Stimulated activated CD4-positive, alpha-beta T cell treated with anti-CD3 and anti-CD28 coated beads, Interleukin-15, amount 100 ng/mL, for 1 hour (primary cell): ENCODE data around the gene F7.

Experiments
- DNase-seq, 2 donors: peaks; one replicate each; pipeline ENCODE4 v3.0.0-alpha.2; 2020; ENCODE audit warnings: low read depth in 1 of 2, low spot score in 1 of 2

F7 gene

DNA sequence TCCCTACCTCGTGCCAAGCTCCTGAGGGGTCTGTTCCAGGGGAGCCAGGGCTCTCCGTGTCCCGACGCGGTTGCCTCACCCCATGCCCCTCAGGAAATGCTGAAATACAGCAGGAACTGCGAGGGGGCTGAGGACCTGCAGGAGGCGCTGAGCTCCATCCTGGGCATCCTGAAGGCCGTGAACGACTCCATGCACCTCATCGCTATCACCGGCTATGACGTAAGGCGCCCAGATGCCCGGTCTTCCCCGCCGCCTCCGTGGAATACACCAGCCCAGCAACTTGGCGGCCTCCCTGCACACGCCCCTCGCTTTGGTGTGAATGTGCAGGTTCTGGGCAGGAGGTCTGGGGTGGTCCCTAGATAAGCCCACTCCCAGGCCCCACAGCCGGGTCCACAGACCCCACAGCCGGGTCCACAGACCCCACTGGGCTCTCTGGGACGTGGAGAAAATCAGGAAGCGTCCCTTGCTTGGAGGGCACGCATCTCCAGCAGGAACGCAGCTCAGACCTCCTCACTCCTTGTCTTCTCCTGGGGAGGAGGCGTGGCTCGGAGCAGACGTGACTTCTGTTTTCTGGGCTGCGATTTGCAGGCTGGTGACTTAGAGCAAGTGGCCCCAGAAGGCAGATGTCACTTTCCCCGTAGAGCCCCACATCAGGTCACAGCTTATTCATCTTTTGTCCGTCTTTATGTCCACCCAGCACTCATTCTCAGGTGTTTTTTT lies 19.4 kb upstream of the F7 start:
- DNase-seq, result no peak

DNA sequence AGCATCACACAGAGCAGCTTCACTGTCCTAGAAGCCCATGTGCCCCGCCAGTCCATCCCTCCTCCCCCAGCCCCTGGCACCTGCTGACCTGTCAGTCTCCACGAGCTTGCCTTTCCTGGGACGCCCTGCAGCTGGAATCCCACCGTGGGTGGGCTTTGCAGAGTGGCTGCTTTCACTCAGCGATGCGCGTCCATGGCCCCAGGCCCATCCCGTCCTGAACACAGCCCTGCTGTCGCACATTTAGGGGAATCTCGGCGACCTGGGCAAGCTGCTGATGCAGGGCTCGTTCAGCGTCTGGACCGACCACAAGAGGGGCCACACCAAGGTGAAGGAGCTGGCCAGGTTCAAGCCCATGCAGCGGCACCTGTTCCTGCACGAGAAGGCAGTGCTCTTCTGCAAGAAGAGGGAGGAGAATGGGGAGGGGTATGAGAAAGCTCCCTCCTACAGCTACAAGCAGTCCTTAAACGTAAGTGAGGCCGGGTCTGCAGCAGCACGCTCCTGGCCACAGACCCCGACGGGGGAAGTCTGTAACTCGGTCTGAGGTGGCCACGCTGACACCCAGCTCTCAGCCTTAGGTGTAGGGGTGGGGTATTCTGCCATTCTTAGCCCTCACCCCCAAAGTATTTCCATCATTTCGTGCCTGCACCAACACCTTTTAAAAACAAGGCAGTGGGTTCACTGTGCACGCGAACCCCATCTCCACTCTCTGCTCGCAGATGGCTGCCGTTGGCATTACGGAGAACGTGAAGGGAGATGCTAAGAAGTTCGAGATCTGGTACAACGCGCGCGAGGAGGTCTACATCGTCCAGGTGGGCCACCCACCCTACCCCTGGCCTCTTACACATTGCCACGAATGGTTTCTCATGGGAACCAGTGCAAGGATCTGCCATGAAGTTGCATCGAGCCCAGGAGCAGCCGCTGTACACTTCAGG lies 18.3 kb upstream of the F7 start:
- no peak for DNase-seq

DNA sequence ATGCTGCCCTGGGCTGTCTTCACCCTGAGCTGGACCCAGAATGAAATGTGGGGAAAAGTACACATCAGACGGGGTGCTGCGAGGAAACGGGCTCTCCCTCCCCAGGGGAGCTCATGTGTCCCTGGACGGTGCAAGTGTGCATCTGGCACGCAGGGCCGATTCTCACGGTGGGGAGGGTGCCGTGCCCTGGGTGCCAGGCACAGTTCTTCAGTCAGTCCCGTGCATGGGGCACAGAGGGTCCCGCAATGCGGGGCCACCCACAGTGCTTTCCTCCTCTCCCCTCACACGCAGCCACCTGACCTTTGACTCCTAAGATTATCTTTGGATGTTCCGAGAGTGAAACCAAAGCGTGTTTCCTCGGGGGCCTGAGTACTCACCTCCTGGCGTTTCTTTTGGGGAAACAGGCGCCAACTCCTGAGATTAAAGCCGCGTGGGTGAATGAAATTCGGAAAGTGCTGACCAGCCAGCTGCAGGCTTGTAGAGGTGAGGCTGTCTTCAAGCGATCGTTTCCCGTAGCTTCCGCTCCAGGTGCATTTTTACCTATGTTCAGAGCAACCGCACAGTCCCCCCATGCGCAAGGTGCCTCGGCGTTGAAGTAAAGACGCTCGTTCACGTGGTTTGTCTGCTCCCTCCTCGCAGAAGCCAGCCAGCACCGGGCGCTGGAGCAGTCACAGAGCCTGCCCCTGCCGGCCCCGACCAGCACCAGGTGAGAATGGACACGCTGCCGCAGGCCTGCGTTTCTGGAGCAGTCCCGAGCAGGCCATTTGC lies 17.5 kb upstream of the F7 start:
- DNase-seq, result no peak

DNA sequence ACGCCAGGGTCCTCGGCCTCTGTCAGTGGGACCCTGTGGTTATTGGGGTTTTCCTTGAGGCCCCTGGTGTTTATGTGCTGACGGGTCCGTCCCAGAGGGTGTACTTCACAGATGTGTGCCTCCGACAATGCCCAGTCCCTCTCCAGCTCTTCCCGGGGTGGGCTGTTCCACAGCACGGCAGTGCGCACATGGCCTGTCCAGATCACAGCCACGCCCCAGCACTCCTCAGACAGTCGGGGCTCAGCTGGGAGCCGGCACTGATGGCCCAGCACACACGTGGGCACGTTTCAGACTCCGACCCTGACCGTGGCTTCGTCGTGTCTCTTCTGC lies 16.9 kb upstream of the F7 start:
- no peak for DNase-seq

DNA sequence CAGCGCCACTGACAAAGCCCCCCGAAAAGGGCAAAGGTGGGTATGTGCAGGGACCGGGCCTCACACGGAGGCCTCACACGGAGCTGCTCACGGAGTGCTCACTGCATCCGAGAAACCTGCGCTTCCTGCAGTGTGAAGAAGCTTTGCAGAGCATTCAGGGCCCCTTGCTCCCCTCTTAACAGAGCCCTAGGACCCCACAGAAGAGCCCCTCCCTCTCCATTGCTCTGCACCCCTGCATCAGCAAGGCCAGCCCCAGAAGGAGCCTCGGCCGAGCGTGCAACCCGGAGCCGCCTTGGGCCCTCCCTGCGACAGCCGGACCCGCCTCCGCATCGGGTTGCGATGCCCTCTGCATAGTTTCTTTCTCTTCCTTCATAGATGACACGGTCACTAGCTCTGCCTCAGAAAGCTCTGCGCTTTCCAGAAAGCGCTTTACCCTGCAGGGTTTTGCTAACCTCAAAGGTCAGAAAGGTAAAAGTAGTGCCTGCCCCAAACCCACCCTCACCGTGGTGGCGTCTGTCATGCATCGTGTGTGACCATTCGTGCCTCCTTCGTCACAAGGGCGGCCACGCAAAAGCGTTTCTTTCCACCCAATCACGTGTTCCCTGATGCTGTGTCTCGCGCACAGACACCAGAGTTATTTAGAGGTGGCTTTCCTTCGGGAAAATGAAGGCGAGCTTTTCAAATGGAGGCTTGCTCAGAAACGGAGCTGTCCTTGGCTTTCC lies 15.7 kb upstream of the F7 start:
- DNase-seq, result no peak

DNA sequence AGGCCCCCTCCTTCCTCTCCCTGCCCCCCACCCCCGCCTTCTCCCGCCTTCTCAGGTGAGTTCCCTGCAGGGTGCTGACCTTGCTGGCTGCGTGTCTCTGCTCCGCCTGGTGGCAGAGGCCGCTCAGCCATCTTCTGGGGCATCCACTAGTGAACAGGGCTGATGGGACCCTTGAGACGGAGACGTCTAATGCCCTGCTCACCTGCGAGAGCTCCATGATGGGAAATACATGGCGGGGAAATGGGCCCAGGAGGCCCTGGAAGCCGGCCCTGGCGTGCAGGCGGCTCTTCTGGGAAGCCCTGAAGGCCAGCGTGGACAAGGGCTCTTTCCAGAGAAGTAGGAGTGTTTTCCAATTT lies 15.2 kb upstream of the F7 start:
- DNase-seq, result no peak

DNA sequence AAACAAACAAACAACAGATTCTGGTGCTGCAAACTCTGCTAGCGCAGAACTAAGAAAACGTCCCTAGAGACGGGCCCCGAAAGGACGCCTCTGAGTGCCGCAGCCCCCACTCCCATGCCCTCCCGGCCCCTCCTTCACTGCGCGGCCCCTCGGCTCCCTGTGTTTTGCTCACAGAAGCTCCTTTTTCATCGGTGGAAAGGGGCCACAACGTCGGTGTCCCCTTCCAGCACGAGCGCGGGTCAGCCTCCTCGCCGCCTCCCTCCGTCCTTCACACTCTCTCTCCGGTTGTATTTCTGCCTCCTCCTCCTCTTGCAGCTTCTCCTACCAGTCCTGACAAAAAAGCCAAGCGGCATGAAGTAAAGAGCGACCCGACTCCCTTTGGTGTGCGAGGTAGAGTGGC lies 14.8 kb upstream of the F7 start:
- no peak for DNase-seq

DNA sequence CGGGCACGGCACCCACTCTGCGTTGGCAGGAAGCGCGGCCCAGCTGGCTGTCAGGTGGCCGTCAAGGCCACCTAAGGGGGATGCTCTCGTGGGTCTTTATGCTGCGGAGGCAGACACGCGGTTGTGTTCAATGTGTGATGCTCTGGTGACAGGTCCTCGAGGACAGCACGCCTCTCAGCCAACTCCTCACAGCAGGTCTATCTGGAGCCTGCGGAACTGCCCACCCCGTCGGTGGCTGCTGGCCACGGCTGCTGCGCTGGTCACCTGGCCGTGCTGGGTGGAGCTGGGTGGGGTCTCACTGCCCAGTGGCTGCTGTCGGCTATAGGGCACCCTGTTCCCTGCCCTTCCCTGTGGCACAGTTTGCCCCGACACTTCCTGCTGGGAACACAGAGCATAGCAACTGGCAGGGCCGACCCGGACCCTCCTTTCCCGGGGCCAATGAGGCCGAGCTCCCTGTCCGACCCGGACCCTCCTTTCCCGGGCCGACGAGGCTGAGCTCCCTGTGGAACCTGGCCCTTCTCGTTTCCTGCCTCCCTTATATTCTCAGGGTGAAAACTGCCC lies 14.3 kb upstream of the F7 start:
- no peak for DNase-seq

DNA sequence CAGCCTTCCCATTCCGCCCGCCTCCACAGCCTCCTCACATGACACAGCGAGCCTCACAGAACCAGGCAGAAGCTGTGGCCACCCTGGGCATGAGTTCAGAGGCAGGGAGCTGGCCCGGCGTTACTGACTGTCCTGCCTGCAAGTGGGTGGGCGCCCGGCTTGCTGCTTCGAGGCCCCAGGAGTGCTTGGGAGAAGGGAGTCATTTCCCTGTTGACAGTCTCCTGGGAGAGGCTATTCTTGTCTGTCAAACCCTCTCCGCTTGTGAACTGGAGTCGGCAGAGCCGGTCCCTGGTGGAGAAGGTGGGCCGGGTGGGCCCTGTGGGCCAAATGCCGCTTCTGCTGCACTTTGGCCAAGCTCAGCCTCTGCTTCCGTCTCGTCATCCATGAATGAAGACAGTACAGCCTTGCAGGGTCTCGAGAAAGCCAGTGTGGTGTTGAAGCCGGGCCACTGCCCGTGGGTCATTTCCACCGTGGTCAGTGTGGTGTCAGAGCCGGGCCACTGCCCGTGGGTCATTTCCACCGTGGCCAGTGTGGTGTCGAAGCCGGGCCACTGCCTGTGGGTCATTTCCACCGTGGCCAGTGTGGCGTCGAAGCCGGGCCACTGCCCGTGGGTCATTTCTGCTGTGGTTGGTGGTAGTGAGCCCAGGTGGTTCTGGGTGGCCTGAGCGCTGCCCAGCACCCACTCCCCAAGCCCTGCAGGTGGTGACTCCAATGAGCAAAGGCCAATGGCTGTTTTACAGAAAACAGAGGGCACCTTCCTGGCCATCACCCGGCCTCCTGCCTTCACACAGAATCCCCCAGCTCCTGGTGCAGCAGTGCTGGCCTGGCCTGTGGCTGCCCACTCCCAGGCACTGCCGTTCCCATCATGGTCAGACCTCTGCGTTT lies 13.5 kb upstream of the F7 start:
- DNase-seq, result no peak

DNA sequence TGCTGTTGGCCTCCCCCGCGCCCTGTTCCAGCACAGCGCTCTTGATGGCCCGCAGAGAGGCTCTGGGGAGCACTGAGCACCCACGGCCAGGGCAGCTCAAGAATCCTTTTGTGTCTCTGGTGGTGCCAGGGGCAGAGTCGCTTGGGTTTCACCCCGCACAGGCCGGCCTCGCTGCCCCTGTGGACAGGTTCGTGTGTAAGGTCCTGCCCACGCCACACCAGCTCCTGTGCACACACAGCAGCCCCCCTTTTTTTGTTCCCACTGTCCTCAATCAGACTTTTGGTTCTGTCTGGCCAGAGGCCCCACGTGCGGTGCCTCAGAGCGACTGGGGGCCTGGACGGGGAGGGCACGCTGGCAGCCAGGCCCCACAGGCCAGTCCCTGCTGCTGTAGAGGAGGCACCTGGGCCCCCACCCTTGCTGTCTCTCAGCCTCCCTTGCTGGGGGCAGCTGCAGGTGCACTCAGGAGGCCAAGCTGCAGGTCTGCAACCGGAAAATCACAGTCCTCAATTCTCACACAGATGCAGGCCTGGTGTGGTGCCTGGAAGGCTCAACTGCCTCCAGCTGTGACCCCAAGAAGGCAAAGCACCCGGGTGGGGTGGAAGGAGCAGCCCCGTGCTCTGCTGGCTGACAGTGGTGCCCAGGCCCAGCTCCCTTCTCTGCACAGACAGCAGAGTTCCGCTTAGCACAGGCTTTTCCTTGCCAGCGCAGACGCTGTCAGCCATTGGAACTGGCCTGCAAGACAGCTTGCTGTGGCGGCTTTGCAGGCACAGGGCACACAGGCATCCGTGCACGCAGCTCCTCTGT lies 12.6 kb upstream of the F7 start:
- no peak for DNase-seq

DNA sequence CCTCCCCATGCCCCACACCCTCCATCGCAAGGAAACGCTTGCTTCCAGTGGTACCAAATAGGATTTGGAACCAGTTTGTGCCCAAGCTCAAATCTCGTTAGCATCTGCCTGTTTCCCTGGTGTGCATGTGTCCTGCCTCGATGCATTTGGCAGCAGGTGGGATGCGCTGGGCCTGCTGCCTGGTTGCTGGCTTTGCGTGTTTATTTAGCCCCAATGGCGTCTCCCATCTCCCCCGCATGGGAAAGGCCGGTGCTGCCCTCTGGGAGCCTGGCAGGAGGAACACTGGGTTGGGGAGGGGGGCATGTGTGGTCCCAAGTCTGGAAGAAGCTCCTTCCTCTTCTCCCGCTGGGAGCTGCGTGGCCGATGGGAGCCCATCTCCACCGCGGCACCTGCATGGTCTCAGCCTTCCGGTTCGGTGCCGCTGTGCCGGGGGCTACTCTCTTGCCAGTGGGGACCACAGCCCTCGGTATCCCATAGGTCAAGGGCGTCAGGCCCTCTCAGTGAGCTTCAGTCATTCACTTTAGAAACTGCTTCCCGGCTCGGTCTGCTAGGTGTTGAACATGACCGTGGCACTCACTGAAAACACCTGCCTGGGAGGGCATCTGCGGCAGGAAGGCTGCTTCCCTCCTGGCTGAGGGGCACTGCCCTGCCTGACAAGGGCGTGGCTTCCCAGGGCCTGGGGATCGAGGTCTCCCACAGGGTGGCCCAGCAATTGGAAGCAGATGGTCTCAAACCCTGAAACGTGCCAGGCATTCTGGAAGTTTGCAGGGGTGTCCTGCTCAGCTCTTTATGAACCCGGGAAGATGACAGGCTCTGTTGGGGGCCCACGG lies 11.8 kb upstream of the F7 start:
- DNase-seq, result no peak

DNA sequence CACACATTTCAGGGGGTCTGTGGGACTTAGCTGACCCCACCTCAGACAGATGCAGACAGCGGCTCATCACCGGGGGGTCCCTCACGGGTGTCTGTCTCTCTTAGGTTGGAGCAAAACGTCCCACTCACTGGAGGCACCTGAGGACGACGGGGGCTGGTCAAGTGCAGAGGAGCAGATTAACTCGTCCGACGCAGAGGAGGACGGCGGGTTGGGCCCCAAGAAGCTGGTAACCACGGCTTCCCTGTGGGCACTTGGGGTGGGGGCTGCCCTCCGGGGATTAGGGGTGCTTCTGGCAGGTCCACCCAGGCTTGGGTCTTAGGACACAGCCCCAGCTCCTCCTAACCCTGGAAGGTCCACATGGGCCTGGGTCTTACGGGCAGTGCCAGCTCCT lies 11.2 kb upstream of the F7 start:
- no peak for DNase-seq

DNA sequence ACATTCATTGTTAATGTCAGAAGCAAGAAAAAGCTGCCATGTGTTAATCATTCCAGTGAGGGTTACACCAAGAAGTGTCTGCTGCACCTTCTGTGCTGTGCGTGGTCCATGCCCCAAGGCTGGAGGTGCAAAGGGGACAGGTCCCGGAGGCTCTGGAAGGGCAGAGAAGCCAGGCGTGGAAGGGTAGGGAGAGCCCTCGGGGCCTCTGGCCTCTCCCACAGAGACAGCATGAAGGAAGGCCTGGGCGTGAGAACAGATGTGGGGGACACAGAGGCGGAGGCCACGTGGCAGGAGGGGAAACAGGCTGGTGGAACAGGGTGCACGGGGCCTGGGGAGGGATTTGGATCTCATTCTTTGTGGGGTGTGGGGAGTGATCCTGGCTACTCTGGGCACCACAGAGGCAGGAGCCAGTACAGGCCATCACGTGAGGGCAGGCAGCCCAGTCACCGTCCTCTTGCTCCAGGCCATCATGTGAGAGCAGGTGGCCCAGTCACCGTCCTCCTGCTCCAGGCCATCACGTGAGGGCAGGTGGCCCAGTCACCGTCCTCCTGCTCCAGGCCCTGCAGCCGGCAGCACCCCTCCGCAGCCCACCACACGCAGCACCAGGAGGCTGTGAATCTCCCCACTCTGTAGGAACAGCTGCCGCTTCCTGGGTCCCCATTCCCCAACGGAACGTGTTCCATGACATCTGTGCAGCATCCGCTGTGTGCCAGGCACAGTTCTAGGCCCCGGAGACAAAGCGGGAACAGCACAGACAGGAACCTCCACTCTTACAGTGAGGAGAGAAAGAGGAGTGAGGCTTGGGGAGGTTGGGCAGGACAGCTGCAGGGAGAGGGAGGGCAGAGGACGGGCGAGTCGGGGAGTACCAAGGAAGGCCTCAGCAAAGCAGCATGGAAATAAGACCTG lies 10.2 kb upstream of the F7 start:
- DNase-seq, result no peak

DNA sequence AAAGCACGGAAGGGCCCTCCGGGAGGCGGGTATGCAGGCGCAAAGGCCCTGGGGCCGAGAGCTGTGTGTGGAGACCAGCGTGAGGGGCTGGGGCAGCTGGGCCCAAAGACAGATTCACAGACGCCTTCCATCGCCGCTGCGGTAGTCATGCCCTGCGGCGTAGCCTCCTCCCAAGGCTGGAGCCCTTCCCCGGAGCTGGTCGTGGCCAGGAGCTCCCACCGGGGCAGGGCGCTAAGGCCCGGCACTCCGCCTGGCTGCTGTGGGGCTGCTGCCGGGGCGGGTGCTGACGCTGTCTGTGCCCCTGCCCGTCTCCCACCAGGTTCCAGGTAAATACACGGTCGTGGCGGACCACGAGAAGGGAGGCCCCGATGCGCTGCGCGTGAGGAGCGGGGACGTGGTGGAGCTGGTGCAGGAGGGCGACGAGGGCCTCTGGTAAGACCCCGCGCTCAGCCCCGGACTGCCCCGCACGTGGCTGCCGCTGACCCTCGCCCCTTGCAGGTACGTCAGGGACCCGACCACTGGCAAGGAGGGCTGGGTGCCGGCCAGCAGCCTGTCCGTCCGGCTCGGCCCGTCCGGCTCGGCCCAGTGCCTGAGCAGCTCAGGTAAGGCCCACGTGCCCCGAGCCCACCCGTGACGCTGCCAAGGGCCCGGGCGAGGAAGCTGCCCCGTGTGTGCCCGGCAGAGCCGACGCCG lies 9.4 kb upstream of the F7 start:
- no peak for DNase-seq

DNA sequence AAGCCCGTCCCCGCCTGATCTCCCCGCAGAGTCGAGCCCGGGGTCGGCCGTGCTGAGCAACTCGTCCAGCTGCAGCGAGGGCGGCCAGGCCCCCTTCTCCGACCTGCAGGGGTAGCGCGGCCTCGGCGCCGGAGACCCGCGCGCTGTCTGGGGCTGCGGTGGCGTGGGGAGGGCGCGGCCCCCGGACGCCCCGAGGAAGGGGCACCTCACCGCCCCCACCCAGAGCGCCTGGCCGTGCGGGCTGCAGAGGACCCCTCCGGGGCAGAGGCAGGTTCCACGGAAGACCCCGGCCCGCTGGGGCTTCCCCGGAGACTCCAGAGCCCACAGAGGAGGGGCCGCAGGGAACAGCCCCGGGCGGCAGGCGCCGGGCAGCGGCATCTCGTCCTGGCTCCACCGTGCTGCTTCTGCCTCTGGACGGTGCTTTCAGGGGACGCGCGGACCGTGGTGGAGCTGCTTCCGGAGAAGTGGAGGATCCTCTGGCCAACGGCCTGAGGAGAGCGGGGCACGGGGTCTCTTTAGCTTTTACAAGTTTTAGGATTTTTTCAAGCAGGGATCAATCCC lies 8.8 kb upstream of the F7 start:
- no peak for DNase-seq

DNA sequence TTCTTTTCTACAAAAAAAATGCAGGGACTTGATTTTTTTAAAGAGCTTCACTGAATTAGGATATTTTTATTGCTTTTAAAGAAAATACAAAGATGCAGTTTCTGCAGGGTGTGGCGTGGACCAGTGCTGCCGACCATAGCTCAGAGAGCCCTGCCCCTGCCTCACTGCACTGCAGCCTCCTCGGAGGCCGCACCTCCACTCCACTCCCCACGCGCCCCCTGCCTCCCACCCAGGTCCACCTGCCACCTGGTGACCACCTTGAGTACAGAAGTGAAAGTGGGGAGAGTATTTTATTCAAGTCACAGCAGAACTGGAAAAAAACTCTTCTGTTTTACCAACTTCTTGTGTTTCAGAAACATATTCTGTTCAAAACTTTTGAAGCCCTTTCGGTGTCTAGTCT lies 7.9 kb upstream of the F7 start:
- no peak for DNase-seq
